ENCODE results near the gene LRRTM4.

DNA sequence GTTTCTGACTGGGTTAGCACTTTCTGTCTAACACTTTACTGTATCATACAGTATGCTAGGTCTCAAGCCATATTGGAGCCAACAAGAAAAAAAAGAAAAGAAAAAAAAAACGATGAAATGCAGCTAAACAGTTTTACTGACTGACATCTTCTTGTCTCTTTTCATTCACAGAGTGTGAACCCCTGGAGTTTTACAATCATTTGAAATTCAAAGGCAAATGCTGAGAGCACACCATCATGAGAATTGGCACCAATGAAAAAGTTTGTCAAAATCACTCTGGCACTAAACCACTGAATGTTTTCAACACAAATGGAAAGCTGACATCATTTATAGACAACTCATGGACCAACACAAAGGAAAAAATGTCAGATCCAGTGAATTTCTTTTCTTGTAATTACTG, 513.3 kb downstream of the LRRTM4 start:
- no peak for TF ChIP-seq OSR1 (CRISPR knock-in tag; IDR thresholded peaks at IDR 0.05)
- no peak for TF ChIP-seq TOX (CRISPR knock-in tag; IDR thresholded peaks at IDR 0.05; ENCODE audit: borderline replicate concordance)
- no peak for TF ChIP-seq ZC3H10 (CRISPR knock-in tag; IDR thresholded peaks at IDR 0.05)
- no peak for TF ChIP-seq ARNTL (CRISPR knock-in tag; IDR thresholded peaks at IDR 0.05; ENCODE audit: borderline replicate concordance, low read depth)
- TF ChIP-seq ZNF565 (CRISPR knock-in tag; conservative IDR thresholded peaks at IDR 0.05; ENCODE audit: low read depth) = no peak
